Muscle of arm (tissue), 14 donors: ENCODE measurements around the gene LGALSL. TPM values are rescaled to one million over a fixed set of nuclear protein-coding genes. Genes with fewer than 3 reads are reported as not detected.

Experiments
- DNase-seq: peaks from one replicate; pipeline ENCODE4 v3.0.0-alpha.2; 2013
- long read RNA-seq, 11 donors: transcript quantifications; one replicate each; lab custom pipeline, GENCODE V29; 2026
- polyA plus RNA-seq, 12 donors: library from polyadenylated mRNA; unstranded; fragments of 120-200 nt; gene quantifications; one replicate each; pipeline ENCODE4 v1.2.1, GENCODE V29; 2013; ENCODE audit not compliant: insufficient read length in 12 of 12

The LGALSL gene
- 10 to 100 TPM in 11 of 12 donors, not detected in 1; 21.2 to 35.6 (median 25.5) TPM for polyA plus RNA-seq
- long read RNA-seq, donor 1, transcript LGALSL-201 (5 exons, 3,926 nt): major isoform, 10 of 10 reads
- long read RNA-seq, donor 1, partial matches to known transcripts: 0 of 10 reads
- long read RNA-seq, donor 1, other reads (novel, unspliced or antisense): 0 of 10 reads
- long read RNA-seq, donor 2, transcript LGALSL-201 (5 exons, 3,926 nt): major isoform, 7 of 7 reads
- long read RNA-seq, donor 2, partial matches to known transcripts: 0 of 7 reads
- long read RNA-seq, donor 2, other reads (novel, unspliced or antisense): 0 of 7 reads
- long read RNA-seq, donor 3: 0 reads
- long read RNA-seq, donor 4, partial matches to known transcripts: 0 of 3 reads
- long read RNA-seq, donor 4, other reads (novel, unspliced or antisense): 0 of 3 reads
- long read RNA-seq, donor 5, transcript LGALSL-201 (5 exons, 3,926 nt): major isoform, 7 of 7 reads
- long read RNA-seq, donor 5, partial matches to known transcripts: 0 of 7 reads
- long read RNA-seq, donor 5, other reads (novel, unspliced or antisense): 0 of 7 reads
- long read RNA-seq, donor 6, partial matches to known transcripts: 0 of 4 reads
- long read RNA-seq, donor 6, other reads (novel, unspliced or antisense): 0 of 4 reads
- long read RNA-seq, donor 7, transcript LGALSL-201 (5 exons, 3,926 nt): major isoform, 6 of 6 reads
- long read RNA-seq, donor 7, partial matches to known transcripts: 0 of 6 reads
- long read RNA-seq, donor 7, other reads (novel, unspliced or antisense): 0 of 6 reads
- long read RNA-seq, donor 8, transcript LGALSL-201 (5 exons, 3,926 nt): major isoform, 5 of 5 reads
- long read RNA-seq, donor 8, partial matches to known transcripts: 0 of 5 reads
- long read RNA-seq, donor 8, other reads (novel, unspliced or antisense): 0 of 5 reads
- long read RNA-seq, donor 9, partial matches to known transcripts: 0 of 3 reads
- long read RNA-seq, donor 9, other reads (novel, unspliced or antisense): 0 of 3 reads
- long read RNA-seq, donor 10, transcript LGALSL-201 (5 exons, 3,926 nt): major isoform, 5 of 6 reads
- long read RNA-seq, donor 10, partial matches to known transcripts: 0 of 6 reads
- long read RNA-seq, donor 10, other reads (novel, unspliced or antisense): 0 of 6 reads
- long read RNA-seq, donor 11, transcript LGALSL-201 (5 exons, 3,926 nt): major isoform, 7 of 7 reads
- long read RNA-seq, donor 11, partial matches to known transcripts: 0 of 7 reads
- long read RNA-seq, donor 11, other reads (novel, unspliced or antisense): 0 of 7 reads

GRCh38 chr2:64453770-64454385 lies at the start of gene LGALSL:
TSS of gene LGALSL (plus strand) at chr2:64454162. CDS start at chr2:64454546, 384 bp downstream.
- DNase-seq: peak; percentile 51

- peak; percentile 45 for DNase-seq
Observed at GRCh38 chr2:64404743-64405142, 49.2 kb upstream of the LGALSL start.

GRCh38 chr2:64405581-64406406 lies 48.2 kb upstream of the LGALSL start:
- no peak for DNase-seq

- DNase-seq: no peak
Observed at GRCh38 chr2:64406407-64406774, 47.6 kb upstream of the LGALSL start.

- DNase-seq: no peak
Observed at GRCh38 chr2:64408031-64408430, 45.9 kb upstream of the LGALSL start.

GRCh38 chr2:64410671-64411070 lies 43.3 kb upstream of the LGALSL start:
- DNase-seq: no peak

GRCh38 chr2:64412671-64413070 lies 41.3 kb upstream of the LGALSL start:
- no peak for DNase-seq

- DNase-seq: no peak
Observed at GRCh38 chr2:64414736-64415435, 39.1 kb upstream of the LGALSL start.

GRCh38 chr2:64417624-64418023 lies 36.3 kb upstream of the LGALSL start:
- no peak for DNase-seq

GRCh38 chr2:64419596-64420165 lies 34.3 kb upstream of the LGALSL start:
- DNase-seq: no peak

- no peak for DNase-seq
Observed at GRCh38 chr2:64420677-64421076, 33.3 kb upstream of the LGALSL start.

GRCh38 chr2:64421201-64421600 lies 32.8 kb upstream of the LGALSL start:
- no peak for DNase-seq

- no peak for DNase-seq
Observed at GRCh38 chr2:64422466-64422865, 31.5 kb upstream of the LGALSL start.

GRCh38 chr2:64423303-64423702 lies 30.7 kb upstream of the LGALSL start:
- DNase-seq: no peak

- DNase-seq: no peak
Observed at GRCh38 chr2:64424416-64424987, 29.5 kb upstream of the LGALSL start.

GRCh38 chr2:64426183-64426952 lies 27.6 kb upstream of the LGALSL start:
- no peak for DNase-seq

- no peak for DNase-seq
Observed at GRCh38 chr2:64434039-64434657, 19.8 kb upstream of the LGALSL start.

GRCh38 chr2:64437883-64438282 lies 16.1 kb upstream of the LGALSL start:
- no peak for DNase-seq
